ELR (cell line): ENCODE data around the gene TECTB.
"Not testable (repeated sequence)": the region's sequence is repeated elsewhere in the genome, so short reads cannot be mapped to it uniquely, and the experiment has no call there.

Experiments
- DNase-seq: peaks from one replicate; pipeline ENCODE4 v3.0.0-alpha.2; 2015; ENCODE audit warnings: low read depth

The TECTB gene

GRCh38 chr10:112283100-112283499, at the start of gene TECTB:
Gene TECTB (plus strand): TSS chr10:112283400. CDS start chr10:112283735, 335 bp downstream.
- no peak for DNase-seq

- DNase-seq = no peak
Observed at GRCh38 chr10:112235141-112235540, 48.1 kb upstream of the TECTB start.

- DNase-seq = no peak
Observed at GRCh38 chr10:112235920-112236319, 47.3 kb upstream of the TECTB start.

- DNase-seq = no peak
Observed at GRCh38 chr10:112236486-112236885, 46.7 kb upstream of the TECTB start.

GRCh38 chr10:112239347-112239746, 43.9 kb upstream of the TECTB start:
- no peak for DNase-seq

- no peak for DNase-seq
Observed at GRCh38 chr10:112240441-112240840, 42.8 kb upstream of the TECTB start.

GRCh38 chr10:112241651-112242341, 41.4 kb upstream of the TECTB start:
- no peak for DNase-seq

GRCh38 chr10:112242769-112243168, 40.4 kb upstream of the TECTB start:
- DNase-seq = no peak

- no peak for DNase-seq
Observed at GRCh38 chr10:112243713-112244112, 39.5 kb upstream of the TECTB start.

- peak; percentile 60 for DNase-seq
Observed at GRCh38 chr10:112244197-112244596, 39.0 kb upstream of the TECTB start.

- no peak for DNase-seq
Observed at GRCh38 chr10:112247791-112248190, 35.4 kb upstream of the TECTB start.

- DNase-seq = no peak
Observed at GRCh38 chr10:112248584-112249295, 34.5 kb upstream of the TECTB start.

GRCh38 chr10:112249722-112250121, 33.5 kb upstream of the TECTB start:
- DNase-seq = no peak

- DNase-seq = peak; percentile 86
Observed at GRCh38 chr10:112250555-112250954, 32.6 kb upstream of the TECTB start.

- not testable (repeated sequence) for DNase-seq
Observed at GRCh38 chr10:112251238-112251637, 32.0 kb upstream of the TECTB start.

- DNase-seq = no peak
Observed at GRCh38 chr10:112258407-112258806, 24.8 kb upstream of the TECTB start.

- DNase-seq = no peak
Observed at GRCh38 chr10:112259688-112260087, 23.5 kb upstream of the TECTB start.

GRCh38 chr10:112260831-112261230, 22.4 kb upstream of the TECTB start:
- DNase-seq = no peak

GRCh38 chr10:112261281-112261822, 21.8 kb upstream of the TECTB start:
- peak; percentile 62 for DNase-seq

- peak; percentile 35 for DNase-seq
Observed at GRCh38 chr10:112262546-112262945, 20.7 kb upstream of the TECTB start.

GRCh38 chr10:112265745-112266144, 17.5 kb upstream of the TECTB start:
- DNase-seq = no peak

GRCh38 chr10:112269266-112269665, 13.9 kb upstream of the TECTB start:
- DNase-seq = peak; percentile 61

GRCh38 chr10:112271982-112272381, 11.2 kb upstream of the TECTB start:
- DNase-seq = peak; percentile 61
